Inflammatory macrophage treated with lipopolysaccharide for 4 hours (primary cell): Measurements from ENCODE around the gene TVP23C.
"Not testable (repeated sequence)": the region's sequence is repeated elsewhere in the genome, so short reads cannot be mapped to it uniquely, and the experiment has no call there.

Experiments used
- DNase-seq: peaks from one replicate; pipeline ENCODE4 v3.0.0-alpha.2; 2020

The TVP23C gene

GRCh38 chr17:15526292-15527218 lies 36.7 kb downstream of the TVP23C start:
- DNase-seq, result peak; percentile 66

- peak; percentile 51 for DNase-seq
Observed at GRCh38 chr17:15524990-15525985, 38.0 kb downstream of the TVP23C start.

GRCh38 chr17:15516150-15516549 lies 47.1 kb downstream of the TVP23C start:
- no peak for DNase-seq

- no peak for DNase-seq
Observed at GRCh38 chr17:15514469-15514868, 48.8 kb downstream of the TVP23C start.

- no peak for DNase-seq
Observed at GRCh38 chr17:15513856-15514459, 49.3 kb downstream of the TVP23C start.

- DNase-seq, result no peak
Observed at GRCh38 chr17:15513058-15513791, 50.1 kb downstream of the TVP23C start.

- no peak for DNase-seq
Observed at GRCh38 chr17:15512071-15512709, 51.1 kb downstream of the TVP23C start.

GRCh38 chr17:15511142-15511541 lies 52.1 kb downstream of the TVP23C start:
- DNase-seq, result peak; percentile 64

GRCh38 chr17:15510361-15510760 lies 52.9 kb downstream of the TVP23C start:
- no peak for DNase-seq

- DNase-seq, result no peak
Observed at GRCh38 chr17:15509095-15509494, 54.2 kb downstream of the TVP23C start.

- no peak for DNase-seq
Observed at GRCh38 chr17:15508466-15508865, 54.8 kb downstream of the TVP23C start.

- DNase-seq, result no peak
Observed at GRCh38 chr17:15507896-15508295, 55.4 kb downstream of the TVP23C start.

- no peak for DNase-seq
Observed at GRCh38 chr17:15507001-15507400, 56.3 kb downstream of the TVP23C start.

- not testable (repeated sequence) for DNase-seq
Observed at GRCh38 chr17:15505708-15506107, 57.6 kb downstream of the TVP23C start.

GRCh38 chr17:15503731-15504130 lies 59.6 kb downstream of the TVP23C start:
- DNase-seq, result no peak

- peak; percentile 83 for DNase-seq
Observed at GRCh38 chr17:15502369-15503112, 60.7 kb downstream of the TVP23C start.

- DNase-seq, result no peak
Observed at GRCh38 chr17:15501793-15502192, 61.5 kb downstream of the TVP23C start.

- DNase-seq, result no peak
Observed at GRCh38 chr17:15501282-15501681, 62.0 kb downstream of the TVP23C start.

- DNase-seq, result no peak
Observed at GRCh38 chr17:15498107-15498506, 65.2 kb downstream of the TVP23C start.

- no peak for DNase-seq
Observed at GRCh38 chr17:15496735-15497670, 66.3 kb downstream of the TVP23C start.
